GM23248 (cell line): ENCODE measurements around the gene PYCR2.

Experiments
- EZH2 ChIP-seq: fragments of 200-600 bp; sonication (generic); IDR thresholded peaks from 2 replicates; pipeline ENCODE4 v1.6.1; 2018; ENCODE audit warnings: antibody characterized with exemption, mild to moderate bottlenecking; ENCODE audit not compliant: insufficient read depth, poor library complexity, severe bottlenecking
- EZH2phosphoT487 ChIP-seq: fragments of 200-600 bp; sonication (generic); IDR thresholded peaks from 2 replicates; pipeline ENCODE4 v1.6.1; 2018; ENCODE audit warnings: antibody characterized with exemption, moderate library complexity, mild to moderate bottlenecking, low read depth; ENCODE audit not compliant: insufficient read depth

- TF ChIP-seq EZH2 (no peak), EZH2phosphoT487 (no peak)
These were observed 35.7 kb downstream of the PYCR2 start for GRCh38 chr1:225888289-225888897.
